Body of pancreas (tissue), 4 donors: ENCODE results near the gene NUP50.

ENCODE experiments used
- CTCF ChIP-seq, 7 experiments: fragments of 450-650 bp in 4 of 7; fragments of 200-600 bp in 3 of 7; sonication (generic) in 3 of 7; IDR thresholded peaks; one replicate each; pipeline ENCODE4 v1.5.1; 2016 to 2019; ENCODE audit warnings: antibody characterized with exemption in 7 of 7
- POLR2A ChIP-seq, 3 donors: fragments of 450-650 bp; IDR thresholded peaks; one replicate each; pipeline ENCODE4 v1.6.1; 2016; ENCODE audit warnings: antibody characterized with exemption in 3 of 3, mild to moderate bottlenecking in 2 of 3

GRCh38 chr22:45181766-45182165, 18.0 kb downstream of the NUP50 start:
- no peak for TF ChIP-seq CTCF (IDR thresholded peaks at IDR 0.05)
- no peak for TF ChIP-seq POLR2A (IDR thresholded peaks at IDR 0.05)
